ENCODE data around the gene ACVRL1.

DNA sequence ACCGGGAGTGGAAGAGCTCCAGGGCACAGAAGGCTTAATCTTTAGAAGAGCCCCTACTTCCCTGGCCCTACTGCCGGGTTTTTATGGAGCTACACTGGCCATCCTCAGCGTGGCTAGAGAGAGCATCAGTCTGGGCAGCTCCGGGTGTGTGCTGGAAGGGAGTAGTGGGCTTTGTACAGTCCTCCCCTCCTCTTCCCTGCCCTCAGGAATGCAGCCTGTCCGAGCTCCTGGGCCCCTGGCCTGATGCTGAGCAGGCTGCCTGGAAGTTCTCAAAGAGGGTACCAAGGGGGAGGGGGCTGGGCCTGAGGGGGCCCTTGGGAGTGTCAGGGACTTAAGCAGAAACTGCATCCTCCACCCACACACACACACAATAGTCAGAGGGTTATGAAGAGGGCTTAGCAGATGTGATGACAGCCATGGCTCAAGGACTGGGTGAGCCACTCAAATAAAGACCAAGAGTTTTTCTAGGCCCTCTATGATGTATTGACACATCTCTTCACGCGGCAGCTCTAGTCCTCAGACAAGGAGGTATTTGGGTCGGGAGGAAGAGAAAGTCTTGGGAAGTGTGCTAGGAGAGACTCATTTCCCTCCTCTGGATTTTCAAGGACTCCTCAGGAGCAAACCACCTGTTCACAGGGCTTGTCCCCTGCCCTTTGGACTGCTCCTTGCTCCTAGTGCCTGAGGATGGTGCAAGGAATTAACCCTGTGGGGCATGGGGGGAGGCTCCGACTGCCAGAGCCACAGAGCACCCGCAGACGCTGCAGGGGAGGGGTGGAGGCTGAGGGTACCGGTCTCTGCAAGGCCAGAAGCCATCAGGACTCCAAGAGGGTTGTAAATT lies 42.3 kb upstream of the ACVRL1 start:
- TF ChIP-seq POLR2AphosphoS5 (IDR thresholded peaks at IDR 0.05; ENCODE audit: low read depth, low read length) (no peak), POLR2A (IDR thresholded peaks at IDR 0.05; ENCODE audit: low read depth, low read length) (no peak), TAF1 (IDR thresholded peaks at IDR 0.05; ENCODE audit: borderline replicate concordance, low read depth, low read length) (no peak)
